Fibroblast of mammary gland (primary cell): ENCODE data around the gene SESN1.

ENCODE experiments used
- DNase-seq: peaks from one replicate; pipeline ENCODE4 v3.0.0-alpha.2; 2010; ENCODE audit warnings: low read depth
- H3K4me3 ChIP-seq: 2 replicates; pipeline ENCODE4 v1.5.1; 2011; ENCODE audit warnings: low read depth, mild to moderate bottlenecking, low read length, moderate library complexity; ENCODE audit not compliant: control insufficient read depth
- CTCF ChIP-seq: conservative IDR thresholded peaks from 2 replicates; pipeline ENCODE4 v1.5.1; 2011; ENCODE audit warnings: low read depth, low read length, inconsistent platforms; ENCODE audit not compliant: control insufficient read depth, insufficient read depth

SESN1 gene

GRCh38 chr6:109031416-109031815 lies 63.2 kb downstream of the SESN1 start:
- no peak for DNase-seq
- no peak for TF ChIP-seq CTCF
- H3K4me3 ChIP-seq: no peak overlapping the region

- H3K4me3 ChIP-seq: no peak overlapping the region
- no peak for TF ChIP-seq CTCF
- DNase-seq: no peak
These were observed 65.3 kb downstream of the SESN1 start for GRCh38 chr6:109029313-109029712.

- no peak for TF ChIP-seq CTCF
- no peak overlapping the region for H3K4me3 ChIP-seq
- no peak for DNase-seq
These were observed 66.2 kb downstream of the SESN1 start for GRCh38 chr6:109028439-109028838.

GRCh38 chr6:109027964-109028363 lies 66.7 kb downstream of the SESN1 start:
- no peak for DNase-seq
- H3K4me3 ChIP-seq: no peak overlapping the region
- no peak for TF ChIP-seq CTCF

GRCh38 chr6:109025639-109026038 lies 69.0 kb downstream of the SESN1 start:
- no peak for TF ChIP-seq CTCF
- no peak overlapping the region for H3K4me3 ChIP-seq
- no peak for DNase-seq

- DNase-seq: peak; percentile 35
- TF ChIP-seq CTCF: peak; percentile 24
- H3K4me3 ChIP-seq: no peak overlapping the region
These were observed 69.9 kb downstream of the SESN1 start for GRCh38 chr6:109024784-109025183.

- H3K4me3 ChIP-seq: no peak overlapping the region
- peak; percentile 19 for DNase-seq
- no peak for TF ChIP-seq CTCF
These were observed 70.3 kb downstream of the SESN1 start for GRCh38 chr6:109024368-109024767.
